ENCODE measurements around the gene LCTL.

LCTL gene

GRCh38 chr15:66573719-66574595 is 8.2 kb upstream of the LCTL start:
- H3K4me3 ChIP-seq (replicated peaks in 1 of 2; ENCODE audit: low read depth in 2 of 2, low read length in 2 of 2), result no peak overlapping the region
- DNase-seq (ENCODE audit: low read depth in 2 of 2), result peak; percentile 48 to 73
- TF ChIP-seq CTCF (IDR thresholded peaks at IDR 0.05; ENCODE audit: low read depth, low read length), result no peak

GRCh38 chr15:66573348-66573718 is 7.5 kb upstream of the LCTL start:
- no peak overlapping the region for H3K4me3 ChIP-seq (replicated peaks in 1 of 2; ENCODE audit: low read depth in 2 of 2, low read length in 2 of 2)
- no peak for TF ChIP-seq CTCF (IDR thresholded peaks at IDR 0.05; ENCODE audit: low read depth, low read length)
- DNase-seq (ENCODE audit: low read depth in 2 of 2), result no peak

- H3K4me3 ChIP-seq (replicated peaks in 1 of 2; ENCODE audit: low read depth in 2 of 2, low read length in 2 of 2), result no peak overlapping the region
- TF ChIP-seq CTCF (IDR thresholded peaks at IDR 0.05; ENCODE audit: low read depth, low read length), result no peak
- no peak for DNase-seq (ENCODE audit: low read depth in 2 of 2)
Observed at GRCh38 chr15:66572146-66572545, 6.3 kb upstream of the LCTL start.

GRCh38 chr15:66570842-66571478 is 5.2 kb upstream of the LCTL start:
- DNase-seq (ENCODE audit: low read depth in 2 of 2), result no peak
- no peak for TF ChIP-seq CTCF (IDR thresholded peaks at IDR 0.05; ENCODE audit: low read depth, low read length)
- H3K4me3 ChIP-seq (replicated peaks in 1 of 2; ENCODE audit: low read depth in 2 of 2, low read length in 2 of 2), result no peak overlapping the region

GRCh38 chr15:66570327-66570726 is 4.5 kb upstream of the LCTL start:
- DNase-seq (ENCODE audit: low read depth in 2 of 2), result no peak
- H3K4me3 ChIP-seq (replicated peaks in 1 of 2; ENCODE audit: low read depth in 2 of 2, low read length in 2 of 2), result no peak overlapping the region
- no peak for TF ChIP-seq CTCF (IDR thresholded peaks at IDR 0.05; ENCODE audit: low read depth, low read length)

- DNase-seq (ENCODE audit: low read depth in 2 of 2), result no peak
- H3K4me3 ChIP-seq (replicated peaks in 1 of 2; ENCODE audit: low read depth in 2 of 2, low read length in 2 of 2), result no peak overlapping the region
- TF ChIP-seq CTCF (IDR thresholded peaks at IDR 0.05; ENCODE audit: low read depth, low read length), result no peak
Observed at GRCh38 chr15:66569461-66570137, 3.8 kb upstream of the LCTL start.

Measured in cardiac fibroblast (primary cell).